Cardiac septum (tissue), 1 donor: ENCODE measurements around the gene EDAR. TPM values are rescaled to one million over a fixed set of nuclear protein-coding genes. Genes with fewer than 3 reads are reported as not detected.

ENCODE experiments used
- DNase-seq: peaks from one replicate; pipeline ENCODE4 v3.0.0-alpha.2; 2020; ENCODE audit warnings: low spot score
- intact Hi-C: fragments of 100-400 bp; cut with DNase I; formaldehyde crosslinking; loops from one replicate; pipeline ENCODE4 v1.14.0; 2022
- total RNA-seq: library from RNA; stranded (reverse); fragmentation: NEBNext Ultra II Directional; extraction: Animal tissue kit (Norgen Biotek cat#: 25700); gene quantifications from one replicate; pipeline ENCODE4 v1.2.1, GENCODE V29; 2021
- donor health status: DM: no; HTN: no; CAD: no.

Gene EDAR
- total RNA-seq, 1 donor from 2014 or later = not detected

DNA sequence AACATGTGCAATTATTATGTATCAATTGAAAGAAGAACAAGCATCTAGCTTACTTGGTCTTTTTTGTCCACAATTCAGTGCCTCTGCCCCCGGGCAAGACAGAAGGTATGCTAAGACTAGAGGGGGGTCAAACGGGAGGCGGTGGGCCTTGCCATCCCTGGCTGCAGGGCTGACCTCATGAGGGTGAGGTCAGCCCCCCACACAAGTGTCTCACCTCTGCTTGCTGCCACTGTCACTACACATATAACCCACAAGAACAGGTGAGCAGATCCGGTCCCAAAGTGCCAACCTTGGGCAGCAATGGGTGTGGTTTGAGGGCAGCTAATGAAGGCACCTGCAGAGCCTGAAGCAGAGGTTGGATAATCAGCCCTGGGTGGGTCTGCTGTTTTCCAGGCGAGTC lies 71.5 kb downstream of the EDAR start:
- intact Hi-C loops = no loop called here
- DNase-seq = no peak

- peak; percentile 46 for DNase-seq
- intact Hi-C loops = no loop called here
These were observed 72.1 kb downstream of the EDAR start for GRCh38 chr2:108916796-108917421.

DNA sequence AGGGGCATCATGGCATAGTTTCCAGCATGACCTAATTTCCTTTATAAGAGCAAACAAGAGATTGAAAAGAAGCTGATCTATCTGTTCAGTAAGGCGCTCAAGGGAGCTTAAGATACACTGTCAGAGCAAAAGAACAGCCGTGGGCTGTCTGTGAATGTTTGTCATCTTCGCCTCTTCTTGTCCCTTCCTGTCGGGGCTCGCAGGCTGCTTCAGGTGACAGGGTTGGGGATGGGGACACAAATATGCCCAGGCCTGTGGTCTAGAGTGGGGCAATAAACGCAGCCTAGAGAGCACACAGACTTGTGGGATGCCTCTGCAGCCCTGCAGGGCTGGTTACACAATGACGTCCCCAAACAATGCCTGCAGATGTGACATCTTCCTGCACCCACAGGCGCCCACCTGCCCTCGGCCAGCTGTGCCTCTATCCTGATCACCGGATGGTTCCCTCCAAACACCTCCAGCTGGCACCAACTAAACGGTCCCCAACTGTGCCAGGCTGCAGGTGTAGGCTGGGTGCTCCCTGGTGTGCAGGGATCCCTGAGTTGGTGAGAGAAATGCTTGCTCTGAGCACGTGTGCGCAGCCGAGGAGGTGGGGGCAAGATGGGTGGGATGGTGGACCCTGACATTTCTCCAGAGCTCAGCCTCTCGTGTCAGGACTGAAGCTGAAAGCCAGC lies 72.8 kb downstream of the EDAR start:
- DNase-seq = peak; percentile 73
- intact Hi-C loops = no loop called here

GRCh38 chr2:108912629-108912902 lies 76.5 kb downstream of the EDAR start:
- DNase-seq = no peak
- intact Hi-C loops = no loop called here

DNA sequence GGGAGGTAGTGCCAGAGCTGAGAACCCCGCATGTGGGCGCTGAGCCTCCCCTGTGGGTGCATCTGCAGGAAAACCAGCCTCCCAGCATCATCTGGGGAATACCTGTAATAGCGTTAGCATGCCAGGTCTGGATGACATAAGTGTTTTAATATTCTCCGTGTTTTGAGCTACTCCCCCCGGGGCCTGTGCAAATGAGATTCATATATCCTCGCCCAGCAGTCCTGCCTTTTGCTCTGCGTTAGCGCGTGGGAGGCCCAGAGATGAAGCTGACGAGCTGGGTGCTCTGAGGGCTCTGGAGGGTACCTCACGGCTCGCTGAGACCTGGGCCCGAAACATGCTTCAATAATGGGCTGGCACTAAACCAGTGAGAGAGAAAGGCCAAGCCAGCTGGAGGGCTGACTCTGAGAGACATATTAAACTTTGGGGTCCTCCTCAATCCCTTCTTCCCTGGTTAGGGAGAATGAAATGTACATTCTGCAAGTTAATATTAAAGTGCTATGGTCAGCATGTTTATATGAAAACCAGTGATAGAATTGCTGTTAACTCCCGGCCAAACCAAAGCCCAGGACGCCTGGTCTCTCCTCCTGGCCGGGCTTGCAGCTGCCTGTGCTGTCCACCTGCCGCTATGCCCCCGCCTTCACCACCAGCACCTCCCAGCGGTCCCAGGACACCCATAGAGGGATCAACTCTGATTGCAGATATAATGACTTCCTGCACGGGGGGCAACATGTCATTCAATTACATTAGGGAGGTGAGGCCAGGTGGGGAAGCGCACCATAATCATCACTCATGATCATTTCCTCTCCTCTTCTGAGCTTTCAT lies 77.0 kb downstream of the EDAR start:
- intact Hi-C loops = no loop called here
- peak; percentile 39 for DNase-seq

GRCh38 chr2:108911401-108911800 lies 77.6 kb downstream of the EDAR start:
- peak; percentile 7 for DNase-seq
- intact Hi-C loops = no loop called here

DNA sequence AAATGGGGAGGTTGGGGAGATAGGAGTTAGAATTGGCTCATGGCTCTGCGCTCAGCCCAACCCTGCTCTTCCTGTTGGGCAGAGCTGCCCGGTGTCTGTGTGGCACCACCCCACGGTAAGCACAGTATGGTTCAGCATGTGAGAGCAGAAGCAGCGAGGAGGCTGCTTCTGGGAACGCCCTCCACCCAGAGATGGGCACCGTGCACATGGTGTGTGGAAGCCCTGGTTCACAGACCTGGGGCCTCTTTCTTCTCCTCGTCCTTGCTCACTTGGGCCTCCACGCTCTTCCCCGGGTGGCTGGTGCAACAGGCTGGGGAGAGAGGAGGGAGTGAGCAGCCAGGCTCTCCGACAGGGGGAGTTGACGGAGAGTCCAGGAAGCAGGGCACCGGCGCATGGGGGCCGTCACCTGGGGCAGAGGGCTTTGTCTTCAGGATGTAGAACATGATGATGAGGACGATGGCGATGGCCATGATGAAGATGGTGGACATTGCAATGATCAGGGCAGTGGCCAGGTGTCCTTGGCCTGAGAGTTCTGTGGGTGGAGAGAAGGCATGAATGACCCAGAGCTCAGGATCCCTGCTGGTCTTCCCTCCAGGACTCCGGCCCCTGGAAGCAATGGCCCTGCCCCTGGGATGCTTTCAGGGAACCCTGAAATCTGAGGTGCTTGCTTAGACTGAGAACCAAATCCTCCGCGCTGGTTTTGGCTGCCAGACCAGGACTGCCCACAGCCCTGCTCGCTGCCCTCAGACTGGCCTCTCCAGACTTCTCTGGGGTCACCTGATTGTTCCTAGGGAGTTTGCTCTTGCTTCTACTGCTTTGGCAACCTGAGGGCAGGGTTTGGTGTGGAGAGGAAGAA lies 78.3 kb downstream of the EDAR start:
- intact Hi-C loops = no loop called here
- peak; percentile 46 for DNase-seq

- intact Hi-C loops = no loop called here
- peak; percentile 67 for DNase-seq
These were observed 79.0 kb downstream of the EDAR start for GRCh38 chr2:108910011-108910431.

- peak; percentile 61 for DNase-seq
- intact Hi-C loops = no loop called here
These were observed 79.7 kb downstream of the EDAR start for GRCh38 chr2:108909275-108909823.

DNA sequence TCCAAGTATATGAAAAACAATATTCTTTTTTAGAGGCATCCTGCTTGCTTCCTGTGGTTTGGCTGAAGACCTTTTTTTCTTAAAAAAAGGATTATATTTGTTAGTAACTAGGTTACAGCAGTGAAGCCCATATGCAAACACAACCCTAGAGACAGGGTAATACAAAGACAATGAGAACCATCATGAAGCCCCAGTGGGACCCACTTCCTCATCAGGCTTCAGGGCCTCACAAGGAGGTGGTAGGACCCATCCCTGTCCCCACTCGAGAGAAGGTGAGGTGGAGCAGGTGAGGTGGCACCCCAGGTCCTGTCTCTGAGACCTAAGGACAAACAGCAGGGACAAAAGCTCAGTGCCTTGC lies 80.3 kb downstream of the EDAR start:
- peak; percentile 24 for DNase-seq
- intact Hi-C loops = no loop called here

DNA sequence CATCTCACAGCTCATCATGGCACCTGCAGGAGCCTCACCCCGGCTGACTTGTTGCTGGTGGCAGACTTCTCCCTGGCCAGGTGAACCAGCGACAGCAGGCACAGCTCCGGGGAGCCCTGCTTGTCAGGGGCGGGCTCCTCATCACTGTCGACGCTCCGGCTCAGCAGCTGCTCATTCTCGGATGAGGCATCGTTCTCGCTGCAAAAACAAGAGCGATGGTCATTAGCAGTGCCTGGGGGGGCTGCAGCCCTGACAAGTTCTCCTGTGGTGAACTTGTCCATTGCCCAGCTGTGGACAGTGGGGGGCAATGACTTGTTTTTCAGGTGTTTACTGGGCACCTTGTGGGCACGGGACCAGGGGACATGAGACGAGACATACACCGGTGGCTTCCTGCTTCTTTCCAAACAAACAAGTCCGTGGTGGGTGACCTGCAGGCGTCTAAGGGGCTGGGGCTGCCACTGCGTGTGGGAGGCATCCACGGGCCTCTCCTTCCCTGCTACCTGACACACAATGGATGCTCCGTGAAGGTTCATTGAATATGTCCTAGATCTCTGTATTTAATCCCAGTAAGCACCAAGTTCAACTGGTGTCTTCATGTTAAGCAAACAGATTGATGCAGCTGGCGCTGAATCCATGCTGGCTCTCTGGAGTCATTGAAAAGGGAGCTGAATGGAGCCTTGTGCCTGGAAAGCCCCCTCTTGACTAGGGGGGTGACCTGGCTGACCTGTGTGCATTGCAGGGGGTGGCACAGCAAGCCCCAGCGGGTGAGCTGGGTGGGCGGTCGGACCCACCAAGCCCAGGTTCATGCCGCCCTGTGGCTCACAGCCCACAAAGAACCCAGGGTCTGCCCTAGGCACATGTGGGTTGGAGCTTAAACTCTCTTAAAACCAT lies 81.0 kb downstream of the EDAR start:
- intact Hi-C loops = no loop called here
- DNase-seq = peak; percentile 67

DNA sequence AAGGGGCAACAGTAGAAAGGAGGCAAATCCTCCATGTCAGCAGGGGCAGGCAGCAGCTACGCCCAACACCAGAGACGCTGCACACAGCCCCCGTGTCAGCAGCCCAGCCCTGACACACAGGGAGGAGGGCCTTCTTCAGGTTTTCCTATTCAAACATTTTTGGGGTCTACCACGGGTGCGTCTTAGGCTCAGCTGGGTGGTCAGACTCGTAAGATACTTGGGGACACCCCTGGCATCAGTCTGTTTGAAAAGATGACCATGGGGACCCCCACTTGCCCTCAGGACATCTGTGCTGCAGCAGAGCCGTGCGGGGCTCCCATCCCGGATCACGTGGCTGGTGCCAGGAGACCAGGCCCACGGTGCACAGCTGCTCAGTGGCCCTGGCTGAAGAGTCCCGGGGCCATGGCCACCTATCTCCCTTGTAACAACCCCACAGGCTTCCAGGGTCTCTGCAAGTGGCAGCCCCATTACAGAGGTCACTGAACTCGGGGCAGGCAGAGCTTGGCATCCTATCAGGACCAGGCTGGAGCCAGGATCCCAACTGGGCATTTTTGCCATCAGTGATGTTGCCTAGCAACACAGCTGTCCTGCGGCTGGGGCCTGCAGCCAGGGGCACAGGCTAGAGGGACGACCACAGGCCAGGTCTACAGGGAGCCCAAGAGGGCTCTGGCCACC lies 82.5 kb downstream of the EDAR start:
- no peak for DNase-seq
- intact Hi-C loops = no loop called here

GRCh38 chr2:108905906-108906305 lies 83.1 kb downstream of the EDAR start:
- intact Hi-C loops = no loop called here
- no peak for DNase-seq

- intact Hi-C loops = no loop called here
- no peak for DNase-seq
These were observed 83.8 kb downstream of the EDAR start for GRCh38 chr2:108905176-108905575.

- intact Hi-C loops = no loop called here
- no peak for DNase-seq
These were observed 84.3 kb downstream of the EDAR start for GRCh38 chr2:108904680-108905079.

DNA sequence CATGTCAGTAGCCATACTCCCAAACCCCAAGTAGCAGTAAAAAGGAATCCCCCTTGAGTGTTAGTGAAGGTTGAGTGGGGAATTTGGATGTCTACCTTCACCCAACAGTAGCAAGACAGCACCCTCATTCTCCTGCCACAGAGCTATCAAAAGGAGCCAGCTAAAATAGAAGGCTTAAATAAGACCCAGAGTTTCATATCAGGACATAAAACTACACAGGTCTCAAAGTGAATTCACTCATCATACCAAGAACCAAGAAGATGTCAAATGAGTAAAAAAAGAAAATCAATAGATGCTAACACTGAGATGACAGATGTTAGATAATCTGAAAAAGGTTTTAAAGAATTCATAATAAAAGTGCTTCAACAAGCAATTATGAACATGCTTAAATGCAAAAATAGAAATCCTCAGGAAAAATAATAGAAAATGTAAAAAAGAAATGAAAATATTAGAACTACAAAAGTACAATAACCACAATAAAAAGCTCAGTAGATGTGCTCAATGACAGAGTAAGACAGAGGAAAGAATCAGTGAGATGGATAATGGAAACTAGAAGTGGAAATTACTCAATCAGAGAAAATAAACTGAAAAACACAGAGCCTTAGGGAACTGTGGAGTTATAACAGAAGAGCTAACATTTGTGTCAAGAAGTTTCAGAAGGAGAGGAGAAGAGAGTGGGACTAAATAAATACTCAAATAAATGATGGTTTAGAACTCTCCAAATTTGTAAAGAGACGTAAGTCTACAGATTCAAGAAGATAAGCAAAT lies 90.5 kb downstream of the EDAR start:
- intact Hi-C loops = no loop called here
- DNase-seq = no peak

DNA sequence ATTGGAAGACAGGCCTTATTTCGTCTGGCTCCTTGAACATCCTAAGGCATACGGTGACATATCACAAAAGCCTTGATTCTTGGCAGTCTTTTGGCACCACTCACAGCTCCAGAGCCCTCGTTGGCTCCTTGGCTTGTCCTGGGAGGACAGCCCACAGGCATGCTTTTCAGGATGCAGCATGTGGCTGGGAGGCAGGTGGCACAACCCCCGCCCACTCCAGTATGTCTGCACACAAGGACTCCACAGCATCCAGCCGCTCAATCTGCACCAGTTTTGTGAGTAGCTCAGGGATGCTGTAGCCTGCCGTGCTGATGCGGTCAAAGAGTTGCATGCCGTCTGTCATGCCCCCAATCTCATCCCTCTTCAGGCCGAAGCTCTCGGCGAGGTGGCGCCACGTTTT lies 92.3 kb downstream of the EDAR start:
- intact Hi-C loops = no loop called here
- no peak for DNase-seq

- no peak for DNase-seq
- intact Hi-C loops = no loop called here
These were observed 93.8 kb downstream of the EDAR start for GRCh38 chr2:108895188-108895587.
